Mesendoderm (in vitro differentiated cells): Measurements from ENCODE around the gene NRL.
"Not testable (repeated sequence)": the region's sequence is repeated elsewhere in the genome, so short reads cannot be mapped to it uniquely, and the experiment has no call there.

ENCODE experiments used
- DNase-seq: peaks from one replicate; pipeline ENCODE4 v3.0.0; 2013
- H2AK5ac ChIP-seq: 2 replicates; pipeline ENCODE4 v1.6.1; 2013; ENCODE audit warnings: low read length, inconsistent platforms
- H2BK120ac ChIP-seq: 2 replicates; pipeline ENCODE4 v1.6.1; 2013; ENCODE audit warnings: low read depth, mild to moderate bottlenecking, low read length, moderate library complexity, mixed read lengths
- H2BK15ac ChIP-seq: replicated peaks from 2 replicates; pipeline ENCODE4 v1.6.1; 2013; ENCODE audit warnings: low read depth, mild to moderate bottlenecking, moderate library complexity
- H2BK5ac ChIP-seq: 2 replicates; pipeline ENCODE4 v1.6.1; 2013; ENCODE audit warnings: low read length, inconsistent platforms
- H3K18ac ChIP-seq: 2 replicates; pipeline ENCODE4 v1.6.1; 2013; ENCODE audit warnings: mild to moderate bottlenecking, low read length, mixed read lengths
- H3K23ac ChIP-seq: one replicate; pipeline ENCODE4 v1.6.1; 2013; ENCODE audit warnings: low read length
- H3K27ac ChIP-seq: 2 replicates; pipeline ENCODE4 v1.5.1; 2013; ENCODE audit warnings: low read depth, mild to moderate bottlenecking, inconsistent platforms, low read length, moderate library complexity
- H3K27me3 ChIP-seq: 2 replicates; pipeline ENCODE4 v1.6.1; 2013; ENCODE audit warnings: low read length, control low read depth, mild to moderate bottlenecking, inconsistent platforms; ENCODE audit not compliant: insufficient read depth, poor library complexity
- H3K36me3 ChIP-seq: 2 replicates; pipeline ENCODE4 v1.6.1; 2013; ENCODE audit warnings: low read length, inconsistent platforms; ENCODE audit not compliant: control insufficient read depth, insufficient read depth
- H3K4ac ChIP-seq: one replicate; pipeline ENCODE4 v1.6.1; 2013; ENCODE audit warnings: low read depth, mild to moderate bottlenecking, low read length, moderate library complexity
- H3K4me1 ChIP-seq: 2 replicates; pipeline ENCODE4 v1.6.1; 2013; ENCODE audit warnings: low read depth, low read length, inconsistent platforms; ENCODE audit not compliant: control insufficient read depth
- H3K4me2 ChIP-seq: 2 replicates; pipeline ENCODE4 v1.6.1; 2013; ENCODE audit warnings: low read length
- H3K4me3 ChIP-seq: 2 replicates; pipeline ENCODE4 v1.5.1; 2013; ENCODE audit warnings: mild to moderate bottlenecking, low read length
- H3K56ac ChIP-seq: one replicate; pipeline ENCODE4 v1.6.1; 2013; ENCODE audit warnings: low read length
- H3K79me1 ChIP-seq: 2 replicates; pipeline ENCODE4 v1.6.1; 2013; ENCODE audit warnings: low read length, inconsistent platforms
- H3K79me2 ChIP-seq: 2 replicates; pipeline ENCODE4 v1.6.1; 2013; ENCODE audit warnings: mild to moderate bottlenecking, low read length; ENCODE audit not compliant: control insufficient read depth, insufficient read depth
- H3K9ac ChIP-seq: 2 replicates; pipeline ENCODE4 v1.6.1; 2013; ENCODE audit warnings: low read length, inconsistent platforms
- H4K5ac ChIP-seq: one replicate; pipeline ENCODE4 v1.6.1; 2013; ENCODE audit warnings: low read length
- H4K8ac ChIP-seq: one replicate; pipeline ENCODE4 v1.6.1; 2013; ENCODE audit warnings: low read depth, mild to moderate bottlenecking, control low read depth, low read length, moderate library complexity
- WGBS: extraction: QIAGEN DNeasy Blood & Tissue Kit; methylation state at CpG from one replicate; pipeline ENCODE4 v1.1.7; 2013; ENCODE audit warnings: low lambda C conversion rate, missing lambda C conversion rate; ENCODE audit not compliant: insufficient coverage; ENCODE audit errors: extremely low coverage; 5-methylcytosine and 5-hydroxymethylcytosine counted together

NRL gene

GRCh38 chr14:24110523-24110922 lies 4.2 kb downstream of the NRL start:
- no peaks in the 10 kb centered on the region for H3K79me2 ChIP-seq
- peaks cover under 1% of the 10 kb centered on the region for H3K4me1 ChIP-seq
- WGBS, result no CpG with 5 or more reads among the region's 1 CpG
- no peak overlapping the region for H3K9ac ChIP-seq
- no peak overlapping the region for H2BK15ac ChIP-seq
- H3K4ac ChIP-seq, result no peak overlapping the region
- H3K4me3 ChIP-seq, result no peak overlapping the region
- no peak overlapping the region for H3K27ac ChIP-seq
- no peak overlapping the region for H3K23ac ChIP-seq
- no peak overlapping the region for H4K5ac ChIP-seq
- no peak overlapping the region for H2BK120ac ChIP-seq
- no peaks in the 10 kb centered on the region for H3K79me1 ChIP-seq
- no peak overlapping the region for H4K8ac ChIP-seq
- H3K4me2 ChIP-seq, result no peak overlapping the region
- DNase-seq, result no peak
- no peak overlapping the region for H3K56ac ChIP-seq
- H3K36me3 ChIP-seq, result no peaks in the 10 kb centered on the region
- no peak overlapping the region for H3K18ac ChIP-seq
- no peaks in the 10 kb centered on the region for H3K27me3 ChIP-seq
- H2BK5ac ChIP-seq, result no peak overlapping the region
- H2AK5ac ChIP-seq, result no peak overlapping the region

DNA sequence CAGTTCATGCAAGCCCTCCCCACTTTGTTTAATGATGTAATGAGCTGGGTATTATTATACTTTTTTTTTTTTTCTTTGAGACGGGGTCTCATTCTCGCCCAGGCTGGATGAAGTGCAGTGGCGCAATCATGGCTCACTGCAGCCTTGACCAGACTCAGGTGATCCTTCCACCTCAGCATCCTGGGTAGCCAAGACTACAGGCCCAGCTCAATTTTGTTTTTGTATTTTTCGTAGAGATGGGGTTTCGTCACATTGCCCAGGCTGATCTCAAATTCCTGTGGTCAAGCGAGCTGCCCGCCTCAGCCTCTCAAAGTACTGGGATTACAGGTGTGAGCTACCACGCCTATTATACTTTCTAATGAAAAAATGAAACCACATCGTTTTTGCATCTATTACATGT lies 4.7 kb downstream of the NRL start:
- Histone ChIP-seq H4K5ac (no peak overlapping the region), H3K36me3 (no peaks in the 10 kb centered on the region), H3K4ac (no peak overlapping the region), H3K27ac (no peak overlapping the region), H3K79me2 (no peaks in the 10 kb centered on the region), H3K4me3 (no peak overlapping the region), H3K4me1 (no peaks in the 10 kb centered on the region), H2BK5ac (no peak overlapping the region), H2AK5ac (no peak overlapping the region), H2BK120ac (no peak overlapping the region), H3K9ac (no peak overlapping the region), H2BK15ac (no peak overlapping the region), H3K79me1 (no peaks in the 10 kb centered on the region), H4K8ac (no peak overlapping the region), H3K27me3 (no peaks in the 10 kb centered on the region), H3K23ac (no peak overlapping the region), H3K56ac (no peak overlapping the region), H3K4me2 (no peak overlapping the region), H3K18ac (no peak overlapping the region)
- no CpG with 5 or more reads among the region's 9 CpGs for WGBS
- DNase-seq, result no peak

DNA sequence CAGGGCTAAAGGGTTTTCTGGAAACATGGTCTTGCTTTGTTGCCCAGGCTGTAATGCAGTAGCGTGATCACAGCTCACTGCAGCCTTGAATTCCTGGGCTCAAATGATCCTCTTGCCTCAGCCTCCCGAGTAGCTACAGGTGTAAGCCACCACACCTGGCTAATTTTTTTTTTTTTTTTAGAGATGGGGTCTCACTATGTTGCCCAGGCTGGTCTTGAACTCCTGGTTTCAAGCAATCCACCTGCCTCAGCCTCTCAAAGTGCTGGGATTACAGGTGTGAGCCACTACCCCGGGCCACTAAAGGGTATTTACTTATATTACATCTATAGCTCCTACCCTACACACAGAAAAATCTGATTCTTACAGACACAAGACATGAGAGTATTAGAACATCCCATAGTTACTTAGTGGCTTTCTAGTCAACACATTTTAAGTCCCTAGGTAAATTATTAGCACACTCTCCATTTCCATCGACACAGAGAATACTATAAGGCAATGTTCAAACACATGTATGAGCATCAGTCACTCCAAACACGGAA lies 6.3 kb downstream of the NRL start:
- H3K18ac ChIP-seq, result no peak overlapping the region
- no peaks in the 10 kb centered on the region for H3K4me1 ChIP-seq
- H2AK5ac ChIP-seq, result no peak overlapping the region
- no peak overlapping the region for H4K5ac ChIP-seq
- WGBS, result no CpG with 5 or more reads among the region's 5 CpGs
- H3K36me3 ChIP-seq, result peaks cover 3% of the 10 kb centered on the region
- H3K4me2 ChIP-seq, result no peak overlapping the region
- H3K27me3 ChIP-seq, result no peaks in the 10 kb centered on the region
- H3K79me1 ChIP-seq, result no peaks in the 10 kb centered on the region
- H2BK120ac ChIP-seq, result no peak overlapping the region
- no peak overlapping the region for H2BK5ac ChIP-seq
- H3K4me3 ChIP-seq, result no peak overlapping the region
- no peak for DNase-seq
- no peak overlapping the region for H3K56ac ChIP-seq
- H3K23ac ChIP-seq, result no peak overlapping the region
- no peak overlapping the region for H3K27ac ChIP-seq
- H4K8ac ChIP-seq, result no peak overlapping the region
- H2BK15ac ChIP-seq, result no peak overlapping the region
- no peaks in the 10 kb centered on the region for H3K79me2 ChIP-seq
- H3K4ac ChIP-seq, result no peak overlapping the region
- H3K9ac ChIP-seq, result no peak overlapping the region

DNA sequence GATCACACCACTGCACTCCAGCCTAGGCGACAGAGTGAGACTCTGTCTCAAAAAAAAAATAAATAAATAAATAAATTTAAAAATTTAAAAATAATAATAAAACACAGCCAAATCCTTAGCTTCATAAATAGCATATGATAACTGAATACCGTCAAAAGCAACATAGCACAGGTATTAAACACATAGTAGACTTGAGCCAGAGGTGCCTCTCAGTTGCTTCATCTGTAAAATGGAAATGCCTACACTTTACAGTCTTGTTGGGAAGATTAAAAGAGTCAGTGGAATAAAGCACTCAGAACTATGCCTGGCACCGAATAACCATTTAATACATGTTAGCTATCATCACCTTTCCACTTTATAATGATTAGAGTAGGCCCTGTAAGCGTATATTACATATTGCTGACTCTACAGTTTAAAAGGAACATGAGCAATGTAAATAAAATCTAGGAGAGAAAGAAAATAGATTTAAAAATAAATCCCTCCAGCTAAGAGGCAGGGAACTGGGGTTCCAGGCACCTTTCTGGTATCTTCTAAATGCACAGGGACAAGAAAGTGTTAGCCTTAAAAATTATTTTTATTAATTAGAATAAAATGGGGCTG lies 8.0 kb downstream of the NRL start:
- H3K27me3 ChIP-seq, result no peaks in the 10 kb centered on the region
- no peaks in the 10 kb centered on the region for H3K79me1 ChIP-seq
- H2BK15ac ChIP-seq, result no peak overlapping the region
- no peak overlapping the region for H3K56ac ChIP-seq
- no peak overlapping the region for H3K4me2 ChIP-seq
- no peak overlapping the region for H2AK5ac ChIP-seq
- H3K18ac ChIP-seq, result no peak overlapping the region
- no peak overlapping the region for H3K4me3 ChIP-seq
- H2BK120ac ChIP-seq, result no peak overlapping the region
- peaks cover 6% of the 10 kb centered on the region for H3K36me3 ChIP-seq
- no peak overlapping the region for H3K23ac ChIP-seq
- H2BK5ac ChIP-seq, result no peak overlapping the region
- no CpG with 5 or more reads among the region's 4 CpGs for WGBS
- H4K8ac ChIP-seq, result no peak overlapping the region
- no peaks in the 10 kb centered on the region for H3K79me2 ChIP-seq
- no peak for DNase-seq
- H3K27ac ChIP-seq, result no peak overlapping the region
- H3K4ac ChIP-seq, result no peak overlapping the region
- no peaks in the 10 kb centered on the region for H3K4me1 ChIP-seq
- H3K9ac ChIP-seq, result no peak overlapping the region
- no peak overlapping the region for H4K5ac ChIP-seq

GRCh38 chr14:24105609-24106239 lies 9.0 kb downstream of the NRL start:
- not testable (repeated sequence) for H3K27me3 ChIP-seq, H2BK15ac ChIP-seq, H3K4me3 ChIP-seq, H3K79me2 ChIP-seq, H3K4me1 ChIP-seq, H3K18ac ChIP-seq, H3K36me3 ChIP-seq, H3K23ac ChIP-seq, H3K56ac ChIP-seq, H4K8ac ChIP-seq, DNase-seq, H2AK5ac ChIP-seq, H3K4me2 ChIP-seq, H2BK5ac ChIP-seq, H3K4ac ChIP-seq, H4K5ac ChIP-seq, H3K79me1 ChIP-seq, H3K9ac ChIP-seq, H2BK120ac ChIP-seq, H3K27ac ChIP-seq
- WGBS, result no CpG with 5 or more reads among the region's 8 CpGs

DNA sequence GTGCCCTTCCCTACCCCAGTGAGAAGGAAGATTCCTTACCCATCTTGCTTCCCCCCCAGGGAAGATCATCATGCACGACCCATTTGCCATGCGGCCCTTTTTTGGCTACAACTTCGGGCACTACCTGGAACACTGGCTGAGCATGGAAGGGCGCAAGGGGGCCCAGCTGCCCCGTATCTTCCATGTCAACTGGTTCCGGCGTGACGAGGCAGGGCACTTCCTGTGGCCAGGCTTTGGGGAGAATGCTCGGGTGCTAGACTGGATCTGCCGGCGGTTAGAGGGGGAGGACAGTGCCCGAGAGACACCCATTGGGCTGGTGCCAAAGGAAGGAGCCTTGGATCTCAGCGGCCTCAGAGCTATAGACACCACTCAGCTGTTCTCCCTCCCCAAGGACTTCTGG lies 11.3 kb downstream of the NRL start:
- H2BK5ac ChIP-seq, result no peak overlapping the region

More for the DNA sequence above, 11.3 kb downstream of the NRL start:
- Histone ChIP-seq H3K27me3 (no peaks in the 10 kb centered on the region), H3K79me2 (no peaks in the 10 kb centered on the region), H4K8ac (no peak overlapping the region), H3K27ac (no peak overlapping the region), H2BK15ac (no peak overlapping the region), H3K4me1 (no peaks in the 10 kb centered on the region), H4K5ac (no peak overlapping the region), H3K9ac (no peak overlapping the region), H2AK5ac (no peak overlapping the region), H3K23ac (no peak overlapping the region), H3K4me2 (no peak overlapping the region), H3K4ac (no peak overlapping the region), H3K4me3 (no peak overlapping the region), H3K79me1 (no peaks in the 10 kb centered on the region), H2BK120ac (no peak overlapping the region), H3K56ac (no peak overlapping the region), H3K36me3 (peaks cover 14% of the 10 kb centered on the region), H3K18ac (no peak overlapping the region)
- WGBS, result no CpG with 5 or more reads among the region's 13 CpGs
- DNase-seq, result no peak
